Measurements from ENCODE around the gene DEXI.
"Not testable (repeated sequence)": the region's sequence is repeated elsewhere in the genome, so short reads cannot be mapped to it uniquely, and the experiment has no call there.

The DEXI gene

DNA sequence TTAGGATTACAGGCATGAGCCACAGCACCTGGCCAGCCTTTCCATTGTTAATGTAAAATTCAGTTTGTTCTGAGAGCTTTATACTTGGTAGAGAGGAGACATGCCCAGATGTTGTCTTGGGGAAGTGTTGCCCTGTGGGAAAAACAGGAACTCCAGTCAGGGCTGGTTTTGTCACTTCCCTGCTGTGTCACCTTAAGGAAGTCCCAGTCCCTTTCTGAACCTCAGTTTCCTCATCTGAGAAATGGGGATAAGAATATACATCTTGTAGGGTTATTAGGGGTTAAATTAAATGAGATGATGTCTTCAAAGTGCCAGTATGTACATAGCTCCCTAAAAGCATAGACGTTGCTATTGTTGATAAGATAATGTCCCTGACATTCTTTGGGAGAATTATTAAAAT is 27.3 kb upstream of the DEXI start:
- no peak for DNase-seq

DNA sequence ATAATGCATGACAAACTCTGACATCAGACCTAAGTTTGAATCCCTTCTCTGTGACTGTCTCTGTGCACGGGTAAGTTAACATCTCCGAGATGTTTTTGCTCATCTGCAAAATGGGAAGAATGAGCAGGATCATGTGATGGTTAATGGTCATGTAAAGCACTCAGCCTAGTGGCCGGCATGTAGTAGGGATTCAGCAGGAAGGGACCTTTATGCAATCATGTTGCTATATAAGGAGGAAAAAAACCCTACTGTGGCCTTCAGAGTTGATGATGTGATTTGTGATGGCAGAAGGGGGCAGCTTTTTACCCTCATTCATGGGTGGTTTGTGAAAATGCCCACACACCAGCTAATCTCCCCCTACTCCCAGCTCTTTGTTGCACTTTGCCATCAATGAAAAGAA is 26.2 kb upstream of the DEXI start:
- DNase-seq = no peak

DNA sequence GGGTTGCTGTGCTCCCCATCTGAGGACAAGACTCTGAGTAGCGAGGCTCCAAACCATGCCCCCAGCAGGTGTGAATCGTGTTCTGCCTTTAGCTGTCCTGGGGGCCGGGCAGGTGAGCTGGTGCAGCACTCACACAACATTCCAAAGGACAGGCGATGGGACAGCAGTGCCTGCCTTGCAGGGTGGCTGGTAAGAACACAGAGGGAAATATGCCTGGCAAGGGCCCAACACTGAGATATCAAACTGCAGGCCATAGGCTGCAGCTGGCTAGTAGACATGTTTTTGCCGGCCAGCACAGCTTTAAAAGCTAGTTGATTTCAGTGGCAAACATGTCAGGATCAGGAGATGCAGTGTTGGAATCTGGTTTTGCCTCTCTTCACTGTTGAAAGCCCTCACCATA is 25.7 kb upstream of the DEXI start:
- no peak for DNase-seq

DNA sequence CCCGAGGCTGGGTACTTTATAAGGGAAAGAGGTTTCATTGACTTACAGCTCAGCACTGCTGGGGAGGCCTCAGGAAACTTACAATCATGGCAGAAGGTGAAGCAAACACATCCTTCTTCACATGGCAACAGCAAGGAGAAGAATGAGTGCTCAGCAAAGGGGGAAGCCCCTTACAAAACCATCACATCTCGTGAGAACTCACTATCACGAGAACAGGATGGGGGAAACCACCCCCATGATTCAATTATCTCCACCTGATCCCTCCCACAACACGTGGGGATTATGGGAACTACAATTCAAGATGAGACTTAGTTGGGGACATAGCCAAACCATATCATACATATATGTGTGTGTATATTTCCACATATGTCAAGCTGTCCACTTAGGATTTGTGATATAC is 24.3 kb upstream of the DEXI start:
- DNase-seq = not testable (repeated sequence)

DNA sequence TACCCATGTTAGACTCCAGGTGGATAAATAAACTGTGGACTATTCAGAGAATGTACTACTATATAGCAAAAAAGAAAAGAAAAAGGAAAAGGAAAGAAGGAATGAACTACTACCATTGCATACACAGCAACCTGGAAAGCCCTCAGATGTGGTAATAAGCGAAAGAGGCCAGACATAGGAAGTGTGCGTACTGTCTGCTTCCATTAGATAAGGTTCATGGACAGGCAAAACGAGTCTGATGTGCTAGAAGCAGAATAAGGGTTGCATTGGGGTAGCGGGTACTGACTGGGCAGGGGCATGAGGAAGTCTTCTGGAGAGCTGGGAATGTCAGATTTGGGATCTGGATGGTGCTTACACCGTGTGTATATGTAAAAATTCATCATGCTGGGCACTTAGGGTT is 23.9 kb upstream of the DEXI start:
- no peak for DNase-seq

DNA sequence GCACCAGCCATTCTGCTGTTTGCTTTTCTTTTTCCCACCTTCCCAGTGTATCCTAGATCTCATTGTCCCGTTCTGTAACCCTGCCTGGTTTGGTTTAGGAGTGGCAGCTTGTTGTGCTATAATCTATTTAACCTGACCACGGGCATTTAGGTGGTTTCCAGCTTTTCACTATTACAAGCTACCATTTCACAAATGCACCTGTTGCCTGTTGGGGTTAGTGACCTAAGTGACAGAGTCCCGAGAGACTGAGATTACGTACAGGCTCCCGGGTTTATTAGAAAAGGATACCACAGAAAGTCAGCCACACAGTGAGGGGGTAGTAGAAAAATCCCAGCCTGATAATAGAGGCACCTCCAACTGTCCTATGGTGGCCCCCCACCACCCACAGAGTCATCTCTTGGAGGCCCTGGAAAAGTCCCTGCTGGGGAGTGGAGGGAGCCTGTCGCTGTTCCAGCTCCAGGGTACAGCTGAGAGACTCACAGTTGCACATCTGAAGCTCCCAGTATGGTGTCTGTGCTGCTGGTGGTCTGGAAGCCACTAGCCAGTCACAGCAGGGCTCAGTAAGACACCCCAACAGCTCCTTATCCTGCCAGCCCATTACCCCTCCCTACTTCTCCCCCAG is 23.3 kb upstream of the DEXI start:
- DNase-seq = no peak

DNA sequence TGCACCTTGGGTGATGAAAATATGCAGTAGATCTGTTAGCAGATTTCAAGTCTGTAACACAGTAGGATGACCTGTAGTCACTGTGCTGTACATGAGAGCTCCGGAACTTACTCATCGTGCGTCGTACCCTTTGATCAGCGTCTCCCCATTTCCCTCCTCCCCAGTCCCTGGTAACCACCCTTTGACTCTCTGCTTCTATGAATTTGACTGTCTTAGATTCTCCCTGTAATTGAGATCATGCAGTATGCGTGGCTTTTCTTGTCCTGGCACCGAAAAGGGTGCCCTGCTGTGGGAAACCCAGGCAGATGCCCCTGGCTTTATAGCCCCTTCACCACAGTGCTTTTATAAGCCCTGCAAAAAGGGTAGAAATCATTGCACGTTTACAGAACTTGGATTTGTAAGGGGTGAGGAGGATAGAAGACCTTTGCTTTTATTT is 22.6 kb upstream of the DEXI start:
- DNase-seq = no peak

DNA sequence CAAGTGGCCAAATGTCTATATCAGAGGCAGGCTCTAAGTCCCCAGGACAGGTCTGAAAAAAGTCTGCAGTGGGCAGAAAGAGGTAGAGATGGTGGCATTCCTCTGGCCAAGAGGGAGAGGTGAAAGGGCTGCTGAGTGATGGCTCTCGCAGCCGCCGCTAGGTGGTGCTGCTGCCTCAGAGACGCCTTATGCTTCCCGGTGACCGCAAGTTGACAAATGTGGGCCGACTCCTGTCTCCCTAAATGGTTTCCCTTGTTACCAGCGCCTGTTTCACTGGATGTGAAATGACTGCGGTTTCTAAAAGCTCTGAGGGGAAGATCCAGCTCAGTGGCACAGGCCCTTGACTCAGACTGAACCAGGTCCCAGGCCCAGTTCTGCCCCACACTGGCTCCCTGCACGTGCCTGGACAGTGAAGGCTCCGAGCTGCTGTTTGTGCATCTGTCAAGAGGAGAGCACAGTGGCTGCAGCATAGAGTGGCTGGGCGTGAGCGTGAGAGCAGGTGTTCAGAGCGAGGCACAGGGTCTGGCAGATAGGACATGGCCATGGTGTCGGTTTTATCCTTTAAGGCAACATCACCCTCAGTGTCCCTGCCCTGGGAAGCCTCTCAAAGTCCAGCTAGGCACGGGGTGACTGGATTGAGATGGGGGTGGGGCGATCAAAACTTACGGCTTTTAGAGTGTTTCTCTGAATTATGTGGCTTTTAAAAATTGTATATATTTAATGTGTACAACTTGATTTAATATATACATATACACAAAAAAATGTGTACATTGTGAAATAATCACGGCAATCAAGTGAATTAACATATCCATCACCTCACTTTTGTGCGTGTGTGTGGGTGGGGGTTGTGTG is 22.0 kb upstream of the DEXI start:
- peak in 53 of 56 donors; percentile 22 to 85 (median 60) for DNase-seq

DNA sequence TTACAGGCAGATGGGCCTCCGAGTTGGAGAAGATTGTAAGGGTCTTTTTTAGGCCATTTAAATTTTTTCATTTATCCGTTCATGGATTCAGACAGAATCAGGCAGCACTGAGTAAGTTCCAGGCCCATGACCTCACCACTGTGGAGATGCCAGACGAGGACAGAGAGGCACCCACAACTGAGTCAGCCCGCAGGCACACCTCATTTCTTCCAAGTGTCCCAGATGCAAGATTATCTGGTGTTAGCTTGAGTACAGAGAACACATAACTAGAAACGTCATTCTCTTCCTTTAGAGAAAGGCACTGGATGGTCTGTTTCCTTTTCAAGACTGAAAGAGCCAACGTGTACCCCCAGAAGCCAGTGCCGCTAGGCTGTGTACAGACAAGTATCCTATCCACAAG is 19.0 kb upstream of the DEXI start:
- DNase-seq = no peak

DNA sequence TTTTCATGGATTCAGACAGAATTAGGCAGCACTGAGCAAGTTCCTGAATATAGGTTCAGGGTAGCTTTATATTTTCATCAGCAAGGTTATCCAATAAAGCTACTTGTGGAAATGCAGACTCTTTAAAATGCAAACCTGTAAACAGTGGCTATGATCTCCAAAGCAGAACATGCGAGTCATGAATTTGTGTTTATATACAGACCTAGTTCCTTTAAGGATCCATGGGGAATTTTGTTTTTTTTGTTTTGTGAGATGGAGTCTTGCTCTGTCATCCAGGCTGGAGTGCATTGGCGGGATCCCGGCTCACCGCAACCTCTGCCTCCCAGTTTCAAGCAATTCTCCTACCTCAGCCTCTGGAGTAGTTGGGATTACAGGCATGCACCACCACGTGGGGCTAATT is 16.9 kb upstream of the DEXI start:
- DNase-seq = no peak

DNA sequence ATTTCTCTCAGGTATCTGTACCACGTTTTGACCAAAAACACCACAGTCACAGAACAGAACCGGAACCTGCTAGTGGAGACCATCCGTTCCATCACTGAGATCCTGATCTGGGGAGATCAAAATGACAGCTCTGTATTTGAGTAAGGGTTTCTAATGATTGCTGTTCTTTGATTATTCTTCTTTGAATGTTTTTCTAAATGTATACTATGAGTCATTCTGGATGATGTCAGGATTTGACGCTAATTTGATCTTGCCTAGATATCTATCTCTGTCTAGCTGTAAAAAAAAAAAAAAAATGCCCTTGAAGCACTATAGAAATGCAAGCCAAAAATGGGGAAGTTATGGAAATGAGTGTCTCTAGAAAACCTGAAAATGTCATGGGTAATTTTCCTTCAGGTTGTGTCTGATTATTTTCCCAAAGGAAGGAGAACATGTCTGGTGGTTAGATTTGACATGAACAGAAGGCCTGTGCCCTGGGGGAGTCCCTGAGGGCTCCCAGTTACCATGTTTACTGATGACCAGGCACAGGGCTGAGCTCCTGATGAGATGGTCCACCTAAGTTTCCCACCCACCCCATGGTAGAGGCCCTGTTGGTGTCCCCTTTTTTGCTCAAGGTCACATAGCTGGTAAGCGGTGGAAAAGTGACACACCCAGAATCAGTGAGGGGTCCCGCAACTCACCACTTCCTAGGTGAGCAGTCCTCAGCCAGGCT is 15.7 kb upstream of the DEXI start:
- no peak for DNase-seq

DNA sequence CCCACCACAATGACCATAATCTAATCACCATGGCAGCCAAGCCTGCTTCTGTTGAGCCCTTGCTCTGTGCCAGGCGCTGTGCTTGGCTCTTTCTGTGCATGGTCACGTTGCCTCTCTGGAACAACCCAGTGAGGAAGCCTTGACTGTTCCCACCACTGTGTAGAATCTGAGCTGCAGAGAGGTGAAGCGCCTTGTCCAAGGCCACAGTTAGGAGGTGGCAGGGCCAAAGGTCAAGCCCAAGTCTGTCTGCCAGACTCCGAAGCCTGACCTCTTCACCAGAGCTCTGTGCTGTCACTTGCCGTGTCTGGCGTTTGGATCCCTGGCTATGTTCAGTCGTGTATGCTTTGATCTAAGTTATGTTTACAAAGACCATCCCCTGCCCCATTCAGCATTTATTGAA is 12.6 kb upstream of the DEXI start:
- no peak for DNase-seq

DNA sequence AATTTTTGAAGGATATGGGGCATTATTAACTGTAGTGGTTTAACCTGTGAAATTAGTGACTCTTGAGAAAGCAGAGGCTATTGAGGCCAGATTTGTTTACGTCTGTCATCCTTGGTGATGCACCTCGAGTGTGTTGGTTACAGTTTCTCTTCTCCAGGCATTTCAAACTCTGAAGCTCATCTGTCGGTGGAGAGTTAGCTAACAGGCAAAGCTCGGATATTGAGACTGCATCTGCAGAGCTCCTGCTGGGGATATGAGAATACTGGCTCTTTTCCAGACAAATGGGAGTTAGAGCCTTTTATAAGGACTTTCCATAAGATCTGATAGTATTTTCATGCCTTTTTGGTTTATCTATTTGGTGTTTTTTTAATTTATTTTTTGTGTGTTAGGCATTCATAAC is 8.8 kb upstream of the DEXI start:
- no peak for DNase-seq

DNA sequence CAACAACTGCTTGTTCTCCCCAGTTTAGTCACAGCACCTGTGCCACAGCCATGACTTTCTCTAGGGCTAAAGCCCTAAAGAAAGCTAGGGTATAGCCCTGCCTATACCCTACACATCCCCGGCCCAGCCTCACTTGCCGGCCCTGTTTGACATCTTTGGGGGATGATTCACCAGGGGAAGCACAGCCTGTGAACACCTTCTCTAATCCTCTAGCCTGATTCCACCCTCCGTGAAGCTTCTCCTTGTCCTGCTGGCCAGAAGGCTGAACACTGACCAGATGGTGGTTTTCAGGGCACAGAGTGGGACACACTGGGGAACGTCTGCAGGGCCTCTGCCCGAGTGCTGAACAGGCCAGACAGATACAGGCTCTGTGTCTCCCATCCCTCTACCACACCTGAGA is 8.1 kb upstream of the DEXI start:
- DNase-seq = no peak

DNA sequence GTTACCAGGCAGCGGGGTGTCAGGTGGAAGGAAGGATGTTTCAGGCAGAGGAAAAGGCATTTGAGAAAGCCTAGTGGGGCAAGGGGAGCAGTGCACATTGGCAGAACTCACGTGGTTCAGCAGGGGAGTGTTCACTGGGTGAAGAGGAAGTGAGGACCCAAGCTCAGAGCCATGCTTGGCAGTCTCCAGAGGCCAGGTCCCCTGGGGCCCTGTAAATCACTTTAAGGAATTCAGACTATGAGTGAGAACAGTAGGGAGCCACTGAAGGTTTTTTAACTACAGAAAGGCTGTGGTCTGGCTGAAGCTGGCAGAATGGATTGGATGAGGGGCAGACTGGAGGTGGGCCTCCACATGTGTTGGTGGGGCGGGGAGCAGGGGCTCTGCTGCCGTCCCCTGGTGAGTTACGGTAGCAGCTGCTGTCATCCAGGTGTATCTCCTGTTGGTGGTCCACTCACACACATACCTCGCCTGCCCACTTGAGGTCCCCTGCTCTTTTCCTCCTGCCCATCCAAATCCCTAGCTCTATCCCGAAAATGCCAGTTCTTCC is 7.2 kb upstream of the DEXI start:
- peak in 2 of 56 donors; percentile 20 to 48 for DNase-seq

DNA sequence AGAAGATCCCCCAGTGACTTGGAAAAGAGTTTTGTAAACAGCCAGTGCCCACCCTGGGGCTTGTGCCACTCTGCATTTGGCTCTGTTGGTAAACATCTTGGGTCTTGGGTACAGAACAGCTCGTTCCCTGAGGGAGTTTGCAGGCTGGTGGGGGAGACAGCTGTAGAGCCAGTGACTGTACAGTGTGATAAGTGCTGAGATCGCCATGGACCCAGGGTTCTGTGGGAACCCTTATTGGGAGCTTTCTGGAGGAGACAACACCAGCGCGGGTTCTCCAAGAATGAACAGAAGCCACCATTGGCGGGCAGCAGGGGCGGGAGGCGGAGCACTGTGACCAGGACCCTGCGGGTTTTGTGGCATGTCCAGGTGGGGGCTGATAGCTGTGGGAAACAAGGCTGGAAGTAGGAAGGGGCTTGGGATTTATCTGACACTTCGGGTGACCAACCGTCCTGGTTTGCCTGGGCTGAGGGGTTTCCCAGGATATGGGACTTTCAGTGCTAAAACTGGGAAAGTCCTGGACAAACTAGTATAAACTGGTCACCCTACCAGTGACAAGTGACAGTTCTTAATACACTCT is 5.0 kb upstream of the DEXI start:
- peak in 2 of 56 donors; percentile 7 to 9 for DNase-seq

DNA sequence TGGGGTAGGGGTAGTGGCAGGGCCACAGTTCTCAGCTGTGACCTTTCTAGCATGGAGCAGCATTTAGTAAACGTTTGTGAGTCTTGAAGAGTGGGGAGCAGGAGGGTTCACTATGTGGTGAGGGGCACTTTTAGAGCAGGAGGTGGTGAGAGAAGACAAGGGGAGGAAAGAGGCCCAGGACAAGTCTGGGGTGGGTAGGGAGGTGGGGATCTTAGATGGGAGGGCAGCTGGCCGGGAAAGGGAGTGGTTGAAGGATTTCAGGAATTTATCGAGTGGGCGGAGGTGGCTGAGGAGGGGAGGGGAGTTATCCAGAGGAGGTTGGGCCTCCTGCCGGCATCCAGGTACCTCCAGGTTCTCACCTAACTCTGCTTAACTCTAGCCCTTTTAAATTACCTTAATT is 4.0 kb upstream of the DEXI start:
- no peak for DNase-seq

DNA sequence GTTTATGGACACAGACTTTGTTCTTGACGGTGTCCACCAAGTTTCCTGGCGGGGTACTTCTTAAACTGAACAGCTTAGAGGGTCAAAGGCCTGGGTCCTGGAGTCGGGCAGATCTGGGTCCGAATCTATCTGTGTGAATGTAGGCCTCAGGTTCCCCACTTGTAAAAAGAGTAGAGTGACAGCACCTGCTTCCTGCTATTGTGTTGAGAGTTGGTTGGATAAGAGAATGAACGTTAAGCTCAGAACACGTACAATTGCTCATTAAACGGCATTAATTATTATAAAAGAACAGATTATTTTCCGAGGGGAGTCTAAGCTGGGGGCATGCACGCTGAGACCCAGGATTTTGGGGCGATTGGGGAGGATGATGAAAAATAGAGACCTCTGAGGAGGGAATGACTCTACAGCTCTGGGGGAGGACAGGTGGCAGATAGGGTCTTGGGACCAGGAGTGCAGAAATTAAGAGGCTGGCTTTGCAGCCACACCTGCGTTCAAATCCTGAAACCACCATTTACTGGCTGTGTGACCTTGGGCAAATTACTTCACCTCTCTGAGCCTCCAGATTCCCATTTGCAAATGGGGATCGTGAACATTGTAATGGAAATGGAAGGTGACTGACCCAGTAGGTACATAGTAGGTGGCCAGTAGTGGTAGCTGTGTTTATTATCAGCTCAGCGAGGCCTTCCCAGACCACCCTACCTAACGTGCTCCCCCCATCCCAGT is 3.0 kb upstream of the DEXI start:
- no peak for DNase-seq

DNA sequence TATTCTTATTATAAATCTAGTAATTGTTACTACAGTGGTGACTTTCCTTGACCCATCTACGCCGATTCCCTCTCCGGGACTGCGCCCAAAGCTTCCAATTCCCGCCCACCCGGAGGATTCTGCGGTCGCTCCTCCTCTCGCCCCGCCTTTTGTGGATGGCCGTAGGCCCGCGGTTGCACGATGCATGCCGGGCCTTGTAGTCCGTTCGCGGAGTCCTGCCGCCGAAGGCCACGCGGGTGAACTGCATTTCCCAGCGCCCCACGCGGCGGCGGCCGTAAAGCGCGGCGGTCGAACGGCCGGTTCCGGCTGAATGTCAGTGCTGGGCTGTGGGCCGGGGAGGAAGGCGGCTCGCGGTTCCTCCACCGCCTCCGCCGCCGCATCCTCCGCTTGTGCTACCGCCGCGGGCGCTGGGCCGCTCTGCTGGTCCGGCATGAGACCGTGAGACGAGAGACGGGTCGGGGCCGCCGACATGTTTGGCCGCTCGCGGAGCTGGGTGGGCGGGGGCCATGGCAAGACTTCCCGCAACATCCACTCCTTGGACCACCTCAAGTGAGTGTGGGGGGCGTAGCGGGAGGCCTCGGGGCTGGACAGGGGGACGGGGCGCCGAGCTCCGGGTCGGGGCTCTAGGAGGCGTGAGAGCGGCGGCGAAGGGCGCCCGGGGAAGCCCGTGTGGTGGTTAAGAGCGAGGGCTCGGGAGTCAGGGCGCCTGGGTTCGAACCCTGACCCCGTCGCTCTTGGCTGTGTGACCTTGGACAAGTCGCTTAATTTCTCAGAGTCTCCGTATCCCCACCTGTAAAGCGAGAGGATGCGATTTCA is 2.2 kb upstream of the DEXI start, which contains the start of gene CLEC16A:
CLEC16A (plus strand) TSS at position 316 of the 816 bp plus-strand sequence; CDS start at position 470, 154 bp downstream.
- peak; percentile 64 to 99 (median 96) for DNase-seq

DNA sequence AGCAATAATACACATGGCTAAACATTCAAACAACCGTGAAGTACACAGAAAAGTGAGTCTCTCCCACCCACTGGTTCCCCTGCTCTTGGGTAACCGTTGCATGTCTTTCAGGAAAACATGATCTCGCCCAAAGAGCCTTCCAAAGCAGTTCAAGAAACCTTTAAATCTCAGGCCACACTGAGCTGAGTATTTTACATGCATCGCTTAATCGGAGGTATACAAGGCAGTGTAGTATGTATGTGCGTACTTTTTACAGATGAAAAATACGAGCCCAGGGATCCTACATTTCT is 741 bp upstream of the DEXI start:
- no peak for DNase-seq

All from amygdala (tissue), 56 donors.